HTERT RPE-1 (cell line): ENCODE data around the gene RBP5.

ENCODE experiments used
- in situ Hi-C: fragments of 300-500 bp; cut with MboI; formaldehyde crosslinking; loops from 4 replicates; pipeline ENCODE4 v1.14.3; 2020; ENCODE audit warnings: low sequenced_read_pairs

Gene RBP5

GRCh38 chr12:7076493-7076892 lies 52.2 kb downstream of the RBP5 start:
- in situ Hi-C loops, result no loop called here

GRCh38 chr12:7075939-7076338 lies 52.8 kb downstream of the RBP5 start:
- in situ Hi-C loops, result no loop called here

- in situ Hi-C loops, result no loop called here
These were observed 53.2 kb downstream of the RBP5 start for GRCh38 chr12:7075518-7075917.

- in situ Hi-C loops, result no loop called here
These were observed 54.7 kb downstream of the RBP5 start for GRCh38 chr12:7073946-7074345.
